NCI-H774 (cell line): ENCODE measurements around the gene SNAP29.
"Not testable (repeated sequence)": the region's sequence is repeated elsewhere in the genome, so short reads cannot be mapped to it uniquely, and the experiment has no call there.

ENCODE experiments used
- DNase-seq: peaks from one replicate; lab custom pipeline; 2025; lab: John Stamatoyannopoulos, UW

SNAP29 gene

DNA sequence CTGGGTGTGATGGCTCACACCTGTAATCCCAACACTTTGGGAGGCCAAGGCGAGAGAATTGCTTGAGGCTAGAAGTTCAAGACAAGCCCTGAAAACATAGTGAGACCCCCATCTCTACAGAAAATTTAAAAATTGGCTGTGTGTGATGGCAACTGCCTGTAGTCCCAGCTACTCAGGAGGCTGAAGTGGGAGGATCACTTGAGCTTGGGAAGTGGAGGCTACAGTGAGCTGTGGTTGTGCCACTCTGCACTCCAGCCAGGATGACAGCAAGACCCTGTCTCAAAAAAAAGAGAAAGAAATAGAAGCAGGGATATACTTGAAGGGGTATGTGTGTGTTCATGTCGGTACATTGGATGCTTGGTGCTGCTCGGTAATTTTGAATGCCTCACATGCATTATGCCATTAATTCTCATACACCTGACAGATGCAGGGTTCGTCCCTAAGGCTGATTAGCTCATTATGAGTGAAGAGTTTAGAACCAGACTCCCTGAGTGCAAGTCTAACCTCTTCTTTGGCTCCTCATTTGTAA lies 72.4 kb downstream of the SNAP29 start:
- DNase-seq = no peak

GRCh38 chr22:20933910-20934309 lies 75.1 kb downstream of the SNAP29 start:
- no peak for DNase-seq

GRCh38 chr22:20935049-20935448 lies 76.2 kb downstream of the SNAP29 start:
- DNase-seq = not testable (repeated sequence)

DNA sequence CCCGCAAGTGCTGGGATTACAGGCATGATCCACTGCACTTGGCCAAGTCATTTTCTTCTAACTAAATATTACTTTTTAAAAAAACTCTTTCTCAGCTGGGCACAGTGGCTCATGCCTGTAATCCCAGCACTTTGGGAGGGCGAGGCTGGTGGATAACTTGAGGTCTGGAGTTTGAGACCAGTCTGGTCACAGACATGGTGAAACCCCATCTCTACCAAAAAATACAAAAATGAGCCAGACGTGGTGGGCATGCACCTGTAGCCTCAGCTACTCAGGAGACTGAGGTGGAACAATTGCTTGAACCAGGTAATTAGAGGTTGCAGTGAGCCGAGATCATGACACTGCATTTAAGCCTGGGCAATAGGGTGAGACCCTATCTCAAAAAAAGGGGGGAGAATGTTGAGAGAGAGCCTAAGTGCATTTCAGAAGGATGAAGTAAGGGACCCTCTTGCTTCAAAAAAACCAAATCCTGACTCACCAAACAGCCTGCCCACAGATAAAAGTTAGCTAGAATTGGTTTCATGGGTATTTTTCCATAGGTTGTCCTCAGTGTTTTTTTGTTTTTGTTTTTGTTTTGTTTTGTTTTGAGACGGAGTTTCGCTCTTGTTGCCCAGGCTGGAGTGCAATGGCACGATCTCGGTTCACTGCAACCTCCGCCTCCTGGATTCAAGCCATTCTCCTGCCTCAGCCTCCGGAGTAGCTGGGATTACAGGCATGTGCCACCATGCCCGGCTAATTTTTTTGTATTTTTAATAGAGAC lies 77.2 kb downstream of the SNAP29 start:
- DNase-seq = not testable (repeated sequence)

- DNase-seq = no peak
Measured at GRCh38 chr22:20937031-20937793, 78.4 kb downstream of the SNAP29 start.

DNA sequence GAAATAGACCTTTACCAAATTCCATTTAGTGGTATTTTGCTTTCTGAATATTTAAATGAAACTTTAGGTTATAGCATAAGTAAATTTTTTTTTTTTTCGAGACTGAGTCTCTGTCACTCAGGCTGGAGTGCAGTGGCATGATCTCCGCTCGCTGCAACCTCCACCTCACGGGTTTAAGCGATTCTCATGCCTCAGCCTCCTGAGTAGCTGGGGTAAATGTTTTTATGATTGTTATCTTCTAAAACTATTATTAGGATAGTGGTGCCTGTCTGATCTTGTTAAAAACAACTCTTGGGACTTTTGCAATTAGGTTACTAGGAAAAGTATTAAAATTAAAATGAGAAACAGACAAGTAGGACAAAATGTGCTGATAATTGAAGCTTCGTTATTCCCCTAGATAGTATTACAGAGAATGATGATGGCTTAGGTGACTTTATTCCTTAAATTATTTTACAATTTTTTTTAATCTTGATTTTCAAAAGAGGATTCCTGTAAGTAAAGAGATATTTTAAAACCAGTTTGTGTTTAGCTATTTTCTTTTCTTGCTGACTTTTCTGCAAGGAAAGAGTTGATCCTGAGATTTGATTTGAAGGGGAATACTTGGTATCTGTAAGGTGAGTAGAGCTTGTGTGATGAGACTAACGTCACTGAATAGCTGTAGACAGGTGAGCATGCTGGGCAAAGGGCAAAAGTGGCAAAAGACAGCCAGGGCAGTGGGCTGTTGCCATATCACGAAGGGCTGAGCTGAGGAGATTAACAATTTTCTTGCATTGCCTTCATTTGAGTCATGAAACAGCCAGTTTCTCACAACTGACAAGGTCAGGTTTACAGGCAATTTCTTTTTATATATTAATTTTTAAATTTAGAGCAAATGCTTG lies 79.2 kb downstream of the SNAP29 start:
- no peak for DNase-seq

- not testable (repeated sequence) for DNase-seq
Measured at GRCh38 chr22:20939457-20940185, 80.8 kb downstream of the SNAP29 start.

DNA sequence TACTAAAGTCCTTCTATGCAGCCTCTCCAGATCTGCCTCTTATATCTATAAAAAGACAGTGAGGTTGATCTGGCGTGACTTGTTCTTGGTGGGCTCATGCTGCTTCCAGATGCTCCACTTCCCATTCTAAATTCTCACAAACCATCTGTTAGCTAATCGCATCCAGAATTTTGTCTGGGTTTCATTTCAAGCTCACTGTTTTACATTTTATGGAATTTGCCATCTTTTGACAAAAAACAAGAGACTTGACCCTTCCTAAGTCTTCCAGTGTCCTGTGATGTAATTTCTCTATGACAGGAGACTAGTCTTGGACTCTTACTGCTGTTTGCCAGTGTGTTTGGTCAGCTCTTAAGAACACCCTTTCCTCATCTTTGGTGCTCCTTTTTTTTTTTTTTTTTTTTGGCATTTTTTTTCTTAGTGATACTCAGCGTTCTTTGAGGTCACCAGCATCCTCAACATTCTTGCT lies 81.4 kb downstream of the SNAP29 start:
- DNase-seq = no peak
